ENCODE data around the gene ABCD1.
"Not testable (repeated sequence)": the region's sequence is repeated elsewhere in the genome, so short reads cannot be mapped to it uniquely, and the experiment has no call there.

The ABCD1 gene

DNA sequence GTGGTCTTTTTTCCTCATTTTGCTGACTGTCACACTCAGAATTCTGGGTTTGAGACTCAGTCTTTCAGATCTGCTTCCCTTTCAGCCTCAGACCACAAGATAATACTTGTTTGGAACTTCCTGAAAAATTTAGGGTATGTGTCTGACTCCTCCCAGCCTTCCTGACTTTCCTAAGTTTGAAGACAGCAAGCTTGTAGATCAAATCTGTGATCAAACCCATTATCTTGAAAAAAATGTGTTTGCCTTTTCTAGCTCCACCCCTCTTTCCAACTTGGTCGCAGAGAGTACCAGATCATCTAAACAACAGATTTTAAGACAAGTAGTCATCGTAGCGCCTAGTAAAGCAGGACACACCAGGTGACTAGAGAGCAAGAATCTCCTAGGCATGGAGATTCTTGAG, 10.4 kb upstream of the ABCD1 start:
- DNase-seq, result no peak

DNA sequence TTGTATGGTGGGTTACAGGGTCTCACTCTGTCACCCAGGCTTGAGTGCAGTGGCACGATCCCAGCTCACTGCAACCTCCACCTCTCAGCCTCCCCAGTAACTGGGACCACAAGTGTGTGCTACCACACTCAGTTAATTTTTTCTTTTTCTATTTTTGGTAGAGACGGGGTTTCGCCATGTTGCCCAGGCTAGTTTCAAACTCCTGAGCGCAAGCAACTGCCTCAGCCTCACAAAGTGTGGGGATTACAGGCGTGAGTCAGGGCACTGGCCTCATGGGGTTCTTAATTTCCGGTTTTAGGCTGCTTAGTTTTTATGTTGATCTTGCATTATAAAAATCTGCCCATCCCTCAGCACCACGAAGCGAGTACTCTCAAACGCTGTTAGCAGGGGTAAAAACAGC, 7.2 kb upstream of the ABCD1 start:
- DNase-seq, result no peak

DNA sequence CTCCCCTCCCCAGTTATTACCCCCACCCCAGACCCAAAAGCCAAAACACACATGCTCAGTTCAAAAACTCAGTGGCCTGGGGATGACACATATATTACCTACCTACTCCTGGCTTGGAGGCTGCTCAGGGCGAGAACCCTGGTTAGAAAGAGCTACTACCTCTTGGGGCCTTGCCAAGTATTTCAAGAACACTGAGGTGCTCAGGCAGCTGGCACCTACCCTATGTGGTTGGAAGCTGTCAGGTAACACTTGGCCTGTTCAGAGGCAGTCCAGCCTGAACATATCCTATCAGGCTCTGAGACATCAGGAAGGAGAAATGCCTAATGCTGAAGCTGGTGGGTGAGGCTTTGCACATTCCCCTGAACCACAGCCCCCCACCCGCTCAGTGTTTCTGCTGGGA, 5.4 kb upstream of the ABCD1 start:
- no peak for DNase-seq

DNA sequence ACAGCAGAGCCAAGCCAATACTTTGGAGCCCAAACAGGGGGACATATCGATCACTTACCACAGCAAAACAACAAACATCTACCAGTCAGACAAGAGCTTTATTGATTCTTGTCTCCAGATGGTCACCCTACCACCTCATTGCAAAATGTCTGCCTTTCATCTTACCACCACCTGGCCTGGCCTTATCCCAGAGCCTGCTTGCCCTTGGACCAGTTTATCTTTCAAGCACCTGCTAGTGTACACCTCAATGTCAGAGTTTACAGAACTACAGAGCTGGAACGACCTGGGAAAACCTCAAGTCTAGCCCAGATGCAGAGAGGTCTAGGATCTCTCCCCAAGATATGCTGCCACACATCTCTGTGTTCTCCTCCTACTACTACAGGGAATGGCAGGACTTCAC, 5.0 kb upstream of the ABCD1 start:
- DNase-seq, result no peak

DNA sequence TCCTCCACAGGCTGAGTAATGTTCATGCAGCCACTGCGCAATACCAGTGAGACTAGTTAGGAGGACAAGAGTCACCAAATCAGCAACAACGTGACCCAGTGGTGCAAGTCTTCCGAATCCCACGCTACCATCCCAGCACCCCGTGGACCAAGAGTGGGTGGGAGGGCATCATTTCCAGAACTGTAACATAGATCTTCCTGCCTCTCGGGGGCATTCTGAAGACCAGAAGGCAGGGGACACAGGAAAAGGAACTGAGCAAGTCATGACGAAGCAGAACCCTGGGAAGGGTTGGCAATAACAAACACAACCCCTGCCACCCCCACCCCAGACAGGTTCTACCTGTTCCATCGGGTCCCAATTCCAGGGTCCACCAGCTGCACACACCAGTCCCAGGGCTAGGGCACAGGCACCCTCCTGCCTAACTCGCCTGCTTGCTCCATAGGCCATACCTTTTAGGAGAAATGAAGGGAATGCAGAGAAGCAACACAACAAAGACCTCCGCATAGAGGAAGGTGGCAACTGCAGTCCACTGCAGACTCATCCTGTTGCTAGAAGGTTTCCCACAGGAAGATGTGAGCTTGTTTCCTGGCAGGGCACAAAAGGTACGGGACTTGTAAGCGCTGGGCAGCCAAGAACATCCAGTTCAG, 1.8 kb upstream of the ABCD1 start:
- no peak for DNase-seq

DNA sequence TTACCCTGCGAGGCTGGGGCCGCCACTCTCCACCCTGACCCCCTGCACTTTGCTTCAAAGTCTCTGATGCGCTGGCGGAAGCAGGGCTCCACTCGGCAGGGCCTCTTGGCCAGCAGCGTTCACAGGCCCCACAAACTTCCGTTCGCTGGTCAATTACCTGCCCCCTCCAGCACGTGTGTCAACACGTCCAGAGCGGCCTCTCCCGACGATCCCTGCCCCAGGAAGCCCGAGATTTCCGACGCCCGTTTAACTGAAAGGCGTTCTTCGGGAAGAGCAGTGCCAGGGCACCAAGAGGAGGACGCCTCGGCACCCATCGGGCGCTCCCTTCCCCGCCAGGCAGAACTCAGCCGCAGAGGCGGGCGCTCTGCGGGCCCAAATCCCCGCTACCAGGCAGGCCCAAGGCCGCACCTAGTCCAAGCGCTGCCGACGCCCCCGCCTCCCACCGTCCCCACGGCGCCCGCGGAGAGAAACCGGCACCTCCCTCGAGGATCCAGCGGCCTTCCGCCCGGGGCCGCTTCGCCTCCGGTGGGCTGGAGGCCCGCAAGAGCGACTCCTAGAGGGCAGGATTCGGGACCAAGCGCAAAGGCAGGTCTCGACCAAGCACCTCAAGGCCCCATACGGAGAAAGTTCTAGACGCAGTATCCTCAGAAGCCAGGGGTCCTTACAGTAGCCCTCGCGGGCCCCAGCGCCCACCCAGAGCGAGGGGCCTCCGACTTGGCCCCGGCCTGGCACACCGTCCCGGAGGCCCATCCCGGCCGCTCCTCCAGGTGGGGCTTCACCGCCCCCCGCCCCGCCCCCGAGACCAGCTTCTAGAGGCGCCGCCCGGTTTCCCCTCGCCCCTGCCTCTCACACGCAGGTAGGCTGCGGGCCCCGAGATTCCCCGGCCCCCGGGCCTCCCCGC, 1.1 kb upstream of the ABCD1 start:
- peak; percentile 38 for DNase-seq

DNA sequence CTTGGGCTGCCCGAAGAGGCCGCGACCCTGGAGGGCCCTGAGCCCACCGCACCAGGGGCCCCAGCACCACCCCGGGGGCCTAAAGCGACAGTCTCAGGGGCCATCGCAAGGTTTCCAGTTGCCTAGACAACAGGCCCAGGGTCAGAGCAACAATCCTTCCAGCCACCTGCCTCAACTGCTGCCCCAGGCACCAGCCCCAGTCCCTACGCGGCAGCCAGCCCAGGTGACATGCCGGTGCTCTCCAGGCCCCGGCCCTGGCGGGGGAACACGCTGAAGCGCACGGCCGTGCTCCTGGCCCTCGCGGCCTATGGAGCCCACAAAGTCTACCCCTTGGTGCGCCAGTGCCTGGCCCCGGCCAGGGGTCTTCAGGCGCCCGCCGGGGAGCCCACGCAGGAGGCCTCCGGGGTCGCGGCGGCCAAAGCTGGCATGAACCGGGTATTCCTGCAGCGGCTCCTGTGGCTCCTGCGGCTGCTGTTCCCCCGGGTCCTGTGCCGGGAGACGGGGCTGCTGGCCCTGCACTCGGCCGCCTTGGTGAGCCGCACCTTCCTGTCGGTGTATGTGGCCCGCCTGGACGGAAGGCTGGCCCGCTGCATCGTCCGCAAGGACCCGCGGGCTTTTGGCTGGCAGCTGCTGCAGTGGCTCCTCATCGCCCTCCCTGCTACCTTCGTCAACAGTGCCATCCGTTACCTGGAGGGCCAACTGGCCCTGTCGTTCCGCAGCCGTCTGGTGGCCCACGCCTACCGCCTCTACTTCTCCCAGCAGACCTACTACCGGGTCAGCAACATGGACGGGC, 579 bp downstream of the ABCD1 start:
- no peak for DNase-seq

DNA sequence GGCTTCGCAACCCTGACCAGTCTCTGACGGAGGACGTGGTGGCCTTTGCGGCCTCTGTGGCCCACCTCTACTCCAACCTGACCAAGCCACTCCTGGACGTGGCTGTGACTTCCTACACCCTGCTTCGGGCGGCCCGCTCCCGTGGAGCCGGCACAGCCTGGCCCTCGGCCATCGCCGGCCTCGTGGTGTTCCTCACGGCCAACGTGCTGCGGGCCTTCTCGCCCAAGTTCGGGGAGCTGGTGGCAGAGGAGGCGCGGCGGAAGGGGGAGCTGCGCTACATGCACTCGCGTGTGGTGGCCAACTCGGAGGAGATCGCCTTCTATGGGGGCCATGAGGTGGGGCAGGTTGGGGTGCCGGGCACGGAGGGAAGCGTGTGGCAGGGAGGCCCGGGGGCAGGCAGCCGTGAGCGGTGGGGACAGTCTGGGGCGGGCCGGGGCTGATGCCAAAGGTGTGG, 1.2 kb downstream of the ABCD1 start:
- DNase-seq, result no peak

DNA sequence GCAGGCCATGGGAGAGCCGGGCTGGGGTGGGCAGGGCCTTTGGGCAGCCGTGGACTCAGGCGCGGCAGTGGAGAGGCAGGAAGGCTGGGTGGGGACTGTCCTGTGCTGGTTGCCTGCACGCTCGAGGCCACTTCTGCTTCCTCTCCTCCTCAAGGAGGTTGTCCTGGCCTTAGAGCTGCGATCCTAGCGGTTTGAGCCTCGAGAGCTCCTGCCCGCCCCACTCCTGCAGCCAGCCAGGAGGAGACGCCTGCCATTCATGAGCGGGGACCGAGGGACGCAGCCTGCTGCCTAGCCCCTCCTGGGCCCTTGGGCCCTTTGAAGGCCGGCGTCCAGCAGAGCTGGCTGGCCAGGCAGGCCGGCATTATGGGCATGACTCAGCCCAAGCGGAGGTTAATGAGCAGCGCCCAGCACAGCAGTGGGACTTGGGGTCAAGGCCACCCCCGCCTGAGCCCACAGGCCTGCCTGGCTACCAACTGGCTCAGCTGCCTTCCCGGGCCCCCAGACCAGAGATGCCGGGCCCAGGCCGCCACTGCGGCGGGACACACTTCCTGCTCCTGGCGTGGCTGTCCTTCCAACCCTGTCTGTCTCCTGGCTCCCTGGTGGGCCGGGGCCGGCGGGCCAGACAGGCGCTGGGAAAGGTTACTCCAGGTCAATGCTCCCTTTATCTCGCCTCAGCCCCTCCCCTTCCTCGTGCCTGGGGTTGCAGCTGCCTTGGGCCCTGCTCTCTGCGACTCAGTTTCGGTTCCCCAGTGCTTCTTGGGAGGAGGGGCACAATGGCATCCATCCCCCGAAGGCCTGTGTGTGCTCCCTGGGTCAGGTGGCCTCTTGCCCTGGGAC, 1.8 kb downstream of the ABCD1 start:
- DNase-seq, result no peak

DNA sequence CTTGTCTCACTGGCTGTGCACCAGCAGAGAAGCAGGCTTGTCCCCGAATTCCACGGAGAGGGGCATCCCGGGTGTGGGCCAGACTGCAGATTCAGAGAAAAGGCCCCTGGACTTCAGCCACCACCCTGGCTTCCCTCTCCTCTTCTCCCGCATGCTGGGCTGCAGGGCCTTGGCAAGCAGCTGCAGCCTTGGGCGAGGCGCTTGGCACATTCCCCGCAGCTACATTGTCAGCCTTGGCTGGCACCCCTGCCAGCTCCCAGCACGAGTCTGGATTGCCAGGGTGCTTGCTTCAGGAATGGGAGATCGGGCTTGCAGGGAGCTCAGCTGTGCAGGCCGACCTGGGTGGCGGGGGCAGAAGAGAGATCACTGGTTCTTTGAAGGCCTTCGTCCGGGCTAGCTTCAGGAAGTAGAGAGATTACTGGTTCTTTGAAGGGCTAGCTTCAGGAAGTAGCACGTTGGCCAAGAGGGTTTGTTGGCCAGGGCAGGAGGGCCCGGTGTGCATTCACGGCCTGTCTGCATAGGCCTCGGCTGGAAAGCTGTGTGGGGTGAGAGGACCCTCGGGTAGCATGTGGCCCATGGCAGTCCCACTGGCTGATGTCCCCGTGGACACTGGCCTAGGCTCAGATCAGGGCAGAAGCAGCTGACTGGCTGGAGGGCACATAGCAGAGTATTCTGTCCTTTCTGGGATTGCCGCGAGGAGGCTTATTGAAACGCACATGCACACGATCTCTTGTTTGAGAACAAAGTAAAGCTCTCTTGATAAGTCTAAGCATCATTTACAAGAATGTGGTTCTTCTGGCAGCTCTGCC, 2.7 kb downstream of the ABCD1 start:
- no peak for DNase-seq

DNA sequence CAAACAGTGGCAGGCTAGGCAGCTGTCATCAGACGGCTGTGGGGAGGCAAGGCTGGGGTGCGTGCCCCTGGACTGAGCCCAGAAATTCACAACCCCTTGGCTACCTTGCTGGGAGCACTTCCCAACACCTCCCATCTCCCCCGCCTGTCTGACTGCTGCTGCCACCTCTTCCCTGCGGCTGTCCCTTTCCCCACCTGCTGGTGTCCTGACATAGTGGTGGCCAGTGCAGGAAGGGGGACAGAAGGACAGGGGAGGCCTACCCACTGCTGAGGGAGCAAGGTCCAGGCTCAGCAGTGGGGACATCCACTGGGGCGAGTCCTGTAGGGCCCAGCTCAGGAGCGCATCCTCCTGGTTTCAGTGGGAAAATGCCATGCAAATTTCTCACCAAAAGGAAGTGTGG, 3.4 kb downstream of the ABCD1 start:
- DNase-seq, result no peak

DNA sequence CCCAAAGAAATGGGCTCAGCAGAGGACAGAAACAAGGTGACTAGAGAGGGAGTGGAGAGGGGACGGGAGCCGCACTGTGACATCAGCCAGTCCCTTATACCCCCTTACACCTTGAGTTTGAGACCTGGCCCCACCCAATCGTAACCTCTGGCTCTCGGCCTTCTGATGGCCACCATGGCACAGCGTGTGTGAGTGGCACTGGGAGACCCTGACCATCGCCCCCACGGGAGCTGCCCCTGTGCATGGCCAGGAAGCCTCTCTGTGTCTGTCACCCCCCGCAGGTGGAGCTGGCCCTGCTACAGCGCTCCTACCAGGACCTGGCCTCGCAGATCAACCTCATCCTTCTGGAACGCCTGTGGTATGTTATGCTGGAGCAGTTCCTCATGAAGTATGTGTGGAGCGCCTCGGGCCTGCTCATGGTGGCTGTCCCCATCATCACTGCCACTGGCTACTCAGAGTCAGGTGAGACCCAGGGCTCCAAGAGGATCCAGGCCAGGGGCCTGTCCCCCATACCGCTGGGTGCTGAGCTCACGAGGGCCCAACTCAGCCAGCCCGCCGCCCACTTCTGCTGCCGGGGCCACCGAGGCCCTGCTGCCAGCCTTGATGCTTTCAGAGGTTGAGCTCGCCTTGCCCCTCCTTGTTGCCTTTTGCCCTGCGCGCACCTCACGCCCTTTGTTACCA, 4.4 kb downstream of the ABCD1 start:
- DNase-seq, result no peak

DNA sequence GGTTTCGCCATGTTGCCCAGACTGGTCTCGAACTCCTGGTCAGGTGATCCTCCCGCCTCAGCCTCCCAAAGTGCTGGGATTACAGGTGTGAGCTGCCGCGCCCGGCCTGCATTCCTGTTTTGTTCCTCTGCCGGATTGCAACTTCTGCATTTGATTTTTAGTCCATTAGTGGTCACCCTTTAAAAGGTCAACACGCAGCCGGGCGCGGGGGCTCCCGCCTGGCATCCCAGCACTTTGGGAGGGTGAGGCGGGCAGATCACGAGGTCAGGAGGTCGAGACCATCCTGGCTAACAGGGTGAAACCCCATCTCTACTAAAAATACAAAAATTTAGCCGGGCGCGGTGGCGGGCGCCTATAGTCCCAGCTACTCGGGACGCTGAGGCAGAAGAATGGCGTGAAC, 5.5 kb downstream of the ABCD1 start:
- DNase-seq, result not testable (repeated sequence)

DNA sequence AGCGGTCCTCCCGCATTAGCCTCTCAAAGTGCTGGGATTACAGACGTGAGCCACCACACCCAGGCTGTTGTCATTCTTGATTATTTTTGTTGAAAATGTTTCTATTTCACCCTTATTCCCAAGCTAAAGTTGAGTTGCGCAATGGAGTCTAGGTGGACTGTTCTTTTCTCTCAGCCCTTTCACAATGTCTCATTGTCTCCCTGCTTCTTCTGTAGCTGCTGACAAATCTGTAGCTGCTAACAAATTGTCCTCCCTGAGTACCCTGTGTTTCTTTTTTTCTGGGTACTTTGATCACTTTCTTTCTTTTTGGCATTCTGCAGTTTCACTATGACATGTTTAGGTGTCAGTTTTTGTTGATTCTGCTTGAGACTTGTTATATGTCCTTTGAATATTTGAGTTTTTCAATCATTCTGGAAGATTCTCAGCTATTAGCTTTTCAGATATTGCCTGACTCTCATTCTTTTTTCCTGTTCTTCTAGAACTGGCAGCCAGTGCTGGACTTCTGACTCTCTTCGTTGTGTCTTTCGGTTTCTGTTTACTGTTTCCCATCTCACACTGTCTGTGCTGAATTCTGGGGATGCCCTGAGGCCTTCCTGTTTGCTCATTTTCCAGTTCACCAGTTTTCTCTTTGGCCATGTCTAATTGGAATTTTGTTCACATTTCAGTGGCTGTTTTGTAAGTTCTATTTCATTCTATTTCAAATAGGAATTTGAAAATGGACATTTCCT, 6.6 kb downstream of the ABCD1 start:
- no peak for DNase-seq

DNA sequence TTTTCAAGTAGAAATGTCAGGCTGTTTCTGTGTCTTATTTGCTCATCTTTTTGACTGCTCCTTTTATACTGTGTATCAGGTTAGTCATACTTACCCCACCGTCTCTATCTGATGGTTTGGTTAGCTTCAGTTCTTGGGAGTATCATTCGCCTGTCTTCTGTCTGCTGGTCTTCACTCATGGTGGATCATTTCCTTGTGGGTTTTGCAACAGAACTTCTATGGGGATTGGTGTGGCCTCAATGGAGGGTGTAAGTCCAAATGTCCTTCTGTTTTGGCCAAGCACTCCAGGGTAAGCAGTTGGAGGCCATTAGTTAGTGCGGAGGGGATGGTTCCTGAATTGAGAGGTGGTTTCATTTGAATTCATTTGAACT, 7.2 kb downstream of the ABCD1 start:
- DNase-seq, result no peak

DNA sequence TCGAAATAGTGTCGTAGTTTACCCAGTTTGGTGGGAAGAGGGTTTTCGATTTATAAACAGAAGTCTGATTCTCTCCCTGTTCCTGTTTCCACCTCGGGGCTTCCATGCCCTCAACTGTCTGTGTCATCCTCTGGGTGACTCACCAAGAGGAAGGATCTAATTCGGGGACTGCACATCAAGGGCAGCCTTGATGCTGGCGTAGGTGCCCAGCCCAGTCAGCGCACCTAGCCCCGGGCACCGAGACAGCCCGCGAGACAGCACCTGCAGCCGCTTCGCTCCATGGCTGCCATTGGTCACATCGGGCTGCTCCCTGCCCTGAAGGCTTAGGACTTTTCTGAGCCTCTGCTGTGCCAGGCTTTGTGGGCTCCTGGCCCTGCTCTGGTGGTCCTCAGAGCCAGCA, 7.7 kb downstream of the ABCD1 start:
- no peak for DNase-seq

DNA sequence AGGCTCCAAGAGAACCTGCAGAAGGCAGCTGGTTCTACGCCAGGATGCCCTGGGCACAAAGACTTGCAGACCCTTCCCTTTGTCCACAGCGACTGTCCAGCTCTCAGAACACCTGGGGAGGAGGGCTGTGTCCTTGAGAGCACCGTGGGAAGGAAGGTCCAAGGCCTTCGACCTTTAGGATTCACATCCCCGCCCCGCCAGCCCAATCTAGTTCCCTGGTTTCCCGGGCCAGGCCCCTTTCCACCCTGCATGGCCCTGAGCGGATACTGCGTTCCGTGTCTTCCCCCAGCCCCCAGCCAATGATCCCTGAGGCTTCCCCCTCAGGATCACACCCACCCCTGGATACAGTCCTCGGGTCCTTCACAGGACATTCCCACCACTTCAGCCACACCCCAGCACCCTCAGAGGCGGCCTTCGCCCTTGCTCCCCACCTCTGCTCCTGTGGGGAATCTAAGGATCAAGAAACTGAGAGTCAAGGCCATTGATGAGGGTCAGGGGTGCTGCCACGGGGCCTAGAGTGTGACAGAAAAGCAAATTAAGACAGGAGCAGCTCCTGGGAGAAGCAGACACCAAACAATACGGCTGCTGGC, 9.1 kb downstream of the ABCD1 start:
- no peak for DNase-seq

DNA sequence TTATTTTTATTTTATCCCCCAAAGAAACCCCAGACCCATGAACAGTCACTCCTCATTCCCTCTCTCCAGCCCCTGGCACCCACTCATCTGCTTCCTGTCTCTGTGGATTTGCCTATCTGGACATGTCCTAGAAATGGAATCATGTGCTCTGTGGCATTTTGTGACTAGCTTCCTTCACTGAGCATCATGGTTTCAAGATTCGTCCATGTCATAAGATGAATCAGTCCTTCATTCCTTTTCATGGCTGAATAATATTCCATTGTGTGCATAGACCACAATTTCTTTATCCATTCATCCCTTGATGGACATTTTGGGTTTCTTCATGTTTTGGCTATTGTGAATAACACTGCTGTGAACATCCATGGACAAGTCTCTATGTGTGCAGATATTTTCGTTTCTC, 10.2 kb downstream of the ABCD1 start:
- DNase-seq, result no peak

DNA sequence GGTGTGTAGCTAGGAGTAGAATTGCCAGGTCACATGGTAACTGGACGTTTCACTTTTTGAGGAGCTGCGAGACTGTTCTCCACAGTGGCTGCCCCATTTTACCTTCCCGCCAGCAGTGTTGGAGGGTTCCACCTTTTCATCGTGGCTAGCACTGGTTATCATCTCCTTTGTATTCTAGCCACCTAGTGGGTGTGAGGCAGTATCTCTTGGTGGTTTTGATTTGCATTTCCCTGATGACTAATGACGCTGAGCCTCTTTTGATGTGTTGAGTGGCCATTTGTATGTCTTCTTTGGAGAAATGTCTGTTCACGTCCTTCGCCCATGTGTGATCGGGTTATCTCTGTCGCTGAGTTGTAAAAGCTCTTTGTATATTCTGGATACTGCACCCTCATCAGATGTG, 10.6 kb downstream of the ABCD1 start:
- no peak for DNase-seq
